ENCODE results near the gene WRAP53.

DNA sequence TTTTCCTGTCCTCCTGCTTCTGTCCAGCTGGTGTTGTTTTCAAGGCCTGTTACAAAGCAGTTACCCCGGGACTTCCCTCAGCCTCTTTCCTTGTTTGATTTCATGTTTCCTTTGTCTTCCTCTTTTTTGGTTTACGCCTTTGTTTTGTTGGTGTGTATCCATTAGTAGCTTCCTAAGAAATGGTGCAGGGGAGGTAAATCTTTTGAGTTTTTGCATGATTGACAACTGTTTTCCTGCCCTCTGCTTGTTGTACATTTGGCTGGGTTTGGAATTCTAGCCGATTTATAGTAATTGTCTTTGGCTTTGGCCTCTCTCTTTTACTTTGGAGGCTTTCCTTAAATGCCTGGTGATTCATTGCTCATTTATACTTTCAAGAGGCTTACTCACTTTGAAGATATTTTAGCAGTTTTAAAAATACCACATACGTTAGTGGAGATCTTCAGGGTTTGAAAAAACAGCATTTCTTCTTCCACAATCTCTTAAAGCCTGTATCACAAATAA is 62.1 kb downstream of the WRAP53 start:
- TF ChIP-seq, protein P1, sequence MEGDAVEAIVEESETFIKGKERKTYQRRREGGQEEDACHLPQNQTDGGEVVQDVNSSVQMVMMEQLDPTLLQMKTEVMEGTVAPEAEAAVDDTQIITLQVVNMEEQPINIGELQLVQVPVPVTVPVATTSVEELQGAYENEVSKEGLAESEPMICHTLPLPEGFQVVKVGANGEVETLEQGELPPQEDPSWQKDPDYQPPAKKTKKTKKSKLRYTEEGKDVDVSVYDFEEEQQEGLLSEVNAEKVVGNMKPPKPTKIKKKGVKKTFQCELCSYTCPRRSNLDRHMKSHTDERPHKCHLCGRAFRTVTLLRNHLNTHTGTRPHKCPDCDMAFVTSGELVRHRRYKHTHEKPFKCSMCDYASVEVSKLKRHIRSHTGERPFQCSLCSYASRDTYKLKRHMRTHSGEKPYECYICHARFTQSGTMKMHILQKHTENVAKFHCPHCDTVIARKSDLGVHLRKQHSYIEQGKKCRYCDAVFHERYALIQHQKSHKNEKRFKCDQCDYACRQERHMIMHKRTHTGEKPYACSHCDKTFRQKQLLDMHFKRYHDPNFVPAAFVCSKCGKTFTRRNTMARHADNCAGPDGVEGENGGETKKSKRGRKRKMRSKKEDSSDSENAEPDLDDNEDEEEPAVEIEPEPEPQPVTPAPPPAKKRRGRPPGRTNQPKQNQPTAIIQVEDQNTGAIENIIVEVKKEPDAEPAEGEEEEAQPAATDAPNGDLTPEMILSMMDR (conservative IDR thresholded peaks at IDR 0.05): no peak
- TF ChIP-seq ZFX (IDR thresholded peaks at IDR 0.05): no peak

Data from C4-2B (cell line).